Metanephros (tissue), 1 donor: ENCODE measurements around the gene MTSS2. TPM values are rescaled to one million over a fixed set of nuclear protein-coding genes. Genes with fewer than 3 reads are reported as not detected.

Experiments
- total RNA-seq: library from RNA; depleted of rRNA; stranded (reverse); fragments of >200 nt; gene quantifications from one replicate; pipeline ENCODE4 v1.2.3, GENCODE V29; 2014

MTSS2 gene
- 37.1 TPM for total RNA-seq

GRCh38 chr16:70685938-70686375 lies at the start of gene MTSS2:
Gene MTSS2, minus strand, starts transcription at chr16:70686053. Its CDS starts 262 bp downstream, at chr16:70685791.

GRCh38 chr16:70646260-70647241 lies 39.3 kb downstream of the MTSS2 start, which contains the start of gene IL34:
Gene IL34, plus strand, starts transcription at chr16:70646559. Its CDS starts 389 bp downstream, at chr16:70646948.

Other genes starting within 250 kb of the MTSS2 start
- gene ST3GAL2, start 247.0 kb downstream of the MTSS2 start, total RNA-seq, result 43.6 TPM
- 19.1 TPM for gene FCSK, start 231.5 kb downstream of the MTSS2 start, total RNA-seq
- gene COG4, start 162.5 kb downstream of the MTSS2 start, total RNA-seq, result 36.8 TPM
- gene SF3B3, start 162.2 kb downstream of the MTSS2 start, total RNA-seq, result 192 TPM
- 4.7 TPM for gene IL34, start 39.5 kb downstream of the MTSS2 start, total RNA-seq
- 31.1 TPM for gene VAC14, start 115.1 kb upstream of the MTSS2 start, total RNA-seq